Neutrophil (primary cell): ENCODE results near the gene CHRNA1.

Source experiments
- H3K27ac ChIP-seq: fragments of 200-600 bp; sonication (generic); 2 replicates; pipeline ENCODE4 v1.5.1; 2016; ENCODE audit warnings: mild to moderate bottlenecking, moderate library complexity
- H3K27me3 ChIP-seq: fragments of 200-600 bp; sonication (generic); 2 replicates; pipeline ENCODE4 v1.6.0; 2016; ENCODE audit warnings: mild to moderate bottlenecking
- H3K36me3 ChIP-seq: fragments of 200-600 bp; sonication (generic); 2 replicates; pipeline ENCODE4 v1.5.1; 2017
- H3K4me1 ChIP-seq, 2 experiments: fragments of 200-600 bp in 1 of 2; sonication (generic) in 1 of 2; 1 replicate in 1 of 2; 2 replicates in 1 of 2; pipeline versions ENCODE4 v1.5.1 to v1.6.1; 2013 to 2016; ENCODE audit warnings: low read depth in 1 of 2, low read length in 1 of 2, mild to moderate bottlenecking in 1 of 2, moderate library complexity in 1 of 2; ENCODE audit not compliant: control insufficient read depth in 1 of 2, insufficient read depth in 1 of 2
- H3K4me3 ChIP-seq, 2 experiments: fragments of 200-600 bp in 1 of 2; sonication (generic) in 1 of 2; 1 replicate in 1 of 2; 2 replicates in 1 of 2; pipeline ENCODE4 v1.5.1; 2013 to 2016; ENCODE audit warnings: low read depth in 1 of 2, low read length in 1 of 2, mild to moderate bottlenecking in 1 of 2, moderate library complexity in 1 of 2
- H3K9me3 ChIP-seq: fragments of 200-600 bp; sonication (generic); 2 replicates; pipeline ENCODE4 v1.5.1; 2016
- TF ChIP-seq, protein P1 (sequence below): fragments of 200-600 bp; sonication (generic); IDR thresholded peaks from 2 replicates; pipeline ENCODE4 v1.5.1; 2016; ENCODE audit warnings: antibody characterized with exemption

Gene CHRNA1

DNA sequence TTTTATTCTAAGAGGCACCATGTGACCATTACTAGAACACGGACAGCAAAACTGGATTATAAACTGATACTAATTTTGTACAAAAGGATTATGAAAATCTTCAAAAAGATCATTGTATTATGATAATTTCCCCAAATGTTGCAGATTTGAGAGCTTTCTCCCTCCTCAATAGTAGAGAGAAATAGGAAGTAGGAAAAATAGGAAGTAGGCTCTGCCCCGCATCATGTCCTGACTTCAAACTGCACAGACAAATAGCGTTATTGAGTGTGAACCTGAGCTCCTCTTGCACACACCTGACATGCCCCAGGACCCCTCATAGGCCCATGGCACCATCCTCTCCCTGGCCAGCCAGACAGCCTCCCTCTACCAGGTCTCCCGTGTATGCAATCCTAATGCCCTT, 25.4 kb downstream of the CHRNA1 start:
- Histone ChIP-seq H3K4me3 (no peak overlapping the region), H3K4me1 (peaks cover 0 to 5% of the 10 kb centered on the region in 2 experiments), H3K27ac (no peak overlapping the region), H3K9me3 (no peaks in the 10 kb centered on the region), H3K36me3 (no peaks in the 10 kb centered on the region), H3K27me3 (peaks cover 52% of the 10 kb centered on the region)
- TF ChIP-seq, protein P1, sequence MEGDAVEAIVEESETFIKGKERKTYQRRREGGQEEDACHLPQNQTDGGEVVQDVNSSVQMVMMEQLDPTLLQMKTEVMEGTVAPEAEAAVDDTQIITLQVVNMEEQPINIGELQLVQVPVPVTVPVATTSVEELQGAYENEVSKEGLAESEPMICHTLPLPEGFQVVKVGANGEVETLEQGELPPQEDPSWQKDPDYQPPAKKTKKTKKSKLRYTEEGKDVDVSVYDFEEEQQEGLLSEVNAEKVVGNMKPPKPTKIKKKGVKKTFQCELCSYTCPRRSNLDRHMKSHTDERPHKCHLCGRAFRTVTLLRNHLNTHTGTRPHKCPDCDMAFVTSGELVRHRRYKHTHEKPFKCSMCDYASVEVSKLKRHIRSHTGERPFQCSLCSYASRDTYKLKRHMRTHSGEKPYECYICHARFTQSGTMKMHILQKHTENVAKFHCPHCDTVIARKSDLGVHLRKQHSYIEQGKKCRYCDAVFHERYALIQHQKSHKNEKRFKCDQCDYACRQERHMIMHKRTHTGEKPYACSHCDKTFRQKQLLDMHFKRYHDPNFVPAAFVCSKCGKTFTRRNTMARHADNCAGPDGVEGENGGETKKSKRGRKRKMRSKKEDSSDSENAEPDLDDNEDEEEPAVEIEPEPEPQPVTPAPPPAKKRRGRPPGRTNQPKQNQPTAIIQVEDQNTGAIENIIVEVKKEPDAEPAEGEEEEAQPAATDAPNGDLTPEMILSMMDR = no peak

DNA sequence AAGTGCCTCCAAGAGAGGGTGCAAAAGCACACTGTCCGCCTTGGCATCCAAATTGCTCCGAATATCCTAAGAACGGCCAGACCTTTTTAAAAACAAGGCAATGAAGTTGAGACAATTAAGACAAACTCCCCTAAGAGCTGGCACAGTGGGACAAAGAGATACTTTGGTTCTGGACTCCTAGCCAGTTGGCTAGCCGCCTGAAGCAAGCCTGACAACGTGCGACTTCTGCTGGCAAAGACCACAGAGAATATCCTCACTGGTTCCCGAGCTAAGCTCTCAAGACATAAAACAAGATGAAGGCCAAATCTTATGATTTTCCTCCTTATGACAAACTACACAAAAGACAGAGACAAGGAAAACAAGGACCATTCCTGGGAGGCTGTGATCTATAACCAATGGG, 32.7 kb downstream of the CHRNA1 start:
- peaks cover 0 to 4% of the 10 kb centered on the region in 2 experiments for H3K4me1 ChIP-seq
- H3K36me3 ChIP-seq = no peaks in the 10 kb centered on the region
- H3K4me3 ChIP-seq = no peak overlapping the region
- no peak overlapping the region for H3K27ac ChIP-seq
- H3K27me3 ChIP-seq = peaks cover 98% of the 10 kb centered on the region
- TF ChIP-seq, protein P1 = no peak
- no peaks in the 10 kb centered on the region for H3K9me3 ChIP-seq

DNA sequence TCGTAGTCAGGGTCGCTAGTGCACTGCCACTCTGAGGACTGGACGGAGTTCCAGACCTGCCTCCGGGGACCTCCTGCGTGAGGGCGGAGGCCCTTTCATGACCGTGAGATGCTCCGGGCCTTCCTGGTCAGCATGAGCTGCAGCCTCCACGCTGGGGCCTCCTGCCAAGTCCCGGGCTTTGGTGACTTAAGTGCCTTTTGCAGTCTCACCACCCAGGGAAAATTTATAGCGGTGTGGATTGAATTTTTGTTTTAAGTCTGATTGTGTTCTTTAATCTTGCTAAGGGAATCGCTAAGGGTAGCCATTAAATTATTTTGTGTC, 33.6 kb downstream of the CHRNA1 start:
- no peaks in the 10 kb centered on the region for H3K36me3 ChIP-seq
- no peak overlapping the region for H3K27ac ChIP-seq
- TF ChIP-seq, protein P1 = no peak
- no peaks in the 10 kb centered on the region for H3K9me3 ChIP-seq
- H3K4me3 ChIP-seq = no peak overlapping the region
- peaks cover 100% of the 10 kb centered on the region for H3K27me3 ChIP-seq
- H3K4me1 ChIP-seq = peaks cover 0 to 4% of the 10 kb centered on the region in 2 experiments

DNA sequence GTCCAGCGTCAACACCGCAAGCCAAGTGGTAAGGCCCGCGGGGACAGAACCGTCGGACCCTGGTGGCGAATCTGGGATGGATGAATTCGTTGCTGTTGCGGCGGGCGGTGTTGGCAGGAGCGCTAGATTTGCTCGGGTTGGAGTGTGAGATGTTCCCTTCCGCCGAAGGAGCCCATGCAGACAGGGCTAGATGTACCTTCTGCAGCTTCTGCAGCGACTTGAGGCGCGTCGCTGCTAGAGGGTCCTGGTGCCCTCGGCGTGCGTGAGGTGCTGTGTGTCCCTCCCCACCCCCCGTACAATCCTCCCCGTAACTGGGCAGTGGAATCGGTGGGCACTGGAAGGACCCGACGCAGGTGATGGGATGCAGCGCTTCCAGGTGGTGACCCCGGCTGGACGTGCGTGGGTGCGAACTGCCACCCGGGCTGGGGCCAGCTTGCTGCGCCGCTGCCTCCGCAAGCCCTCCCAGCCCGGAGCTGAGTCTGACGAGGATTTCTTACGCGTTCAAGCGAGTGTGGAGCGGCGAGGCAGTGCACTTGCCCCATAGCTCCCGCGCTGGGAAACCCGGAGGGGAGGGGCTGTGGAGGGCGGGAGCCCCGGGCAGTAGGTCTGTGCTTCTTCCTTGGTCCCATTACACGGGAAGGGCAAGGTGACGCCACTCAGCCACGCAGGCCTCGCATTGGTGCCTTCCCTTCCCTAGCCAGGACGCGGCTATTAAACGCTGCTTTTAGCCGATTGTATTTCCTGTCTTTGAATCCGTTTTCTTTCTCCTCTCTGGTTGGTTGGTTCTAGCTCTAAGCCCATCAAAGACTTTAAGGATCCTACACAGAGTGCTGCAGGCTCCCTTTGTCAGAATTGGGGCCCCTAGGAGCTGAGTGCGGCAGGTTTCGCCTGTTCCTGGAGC, 34.2 kb downstream of the CHRNA1 start:
- H3K4me1 ChIP-seq = peaks cover 0 to 4% of the 10 kb centered on the region in 2 experiments
- peaks cover 100% of the 10 kb centered on the region for H3K27me3 ChIP-seq
- H3K36me3 ChIP-seq = no peaks in the 10 kb centered on the region
- no peak overlapping the region for H3K4me3 ChIP-seq
- no peaks in the 10 kb centered on the region for H3K9me3 ChIP-seq
- H3K27ac ChIP-seq = no peak overlapping the region
- TF ChIP-seq, protein P1 = no peak

DNA sequence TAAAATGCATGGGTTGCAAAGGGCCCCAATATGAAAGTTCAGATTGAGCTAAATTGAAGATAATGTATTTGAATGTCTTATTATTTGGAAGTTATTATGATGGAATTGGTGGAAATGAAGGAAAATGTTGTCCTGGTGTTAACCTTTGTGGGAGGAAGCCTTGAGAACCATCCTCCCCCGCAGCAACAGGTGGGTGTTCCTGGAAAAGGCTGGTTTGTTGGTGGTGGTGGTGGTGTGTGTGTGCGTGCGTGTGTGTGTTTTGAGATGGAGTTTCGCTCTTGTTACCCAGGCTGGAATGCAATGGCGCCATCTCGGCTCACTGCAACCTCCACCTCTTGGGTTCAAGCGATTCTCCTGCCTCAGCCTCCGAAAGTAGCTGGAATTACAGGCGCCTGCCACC, 36.2 kb downstream of the CHRNA1 start:
- Histone ChIP-seq H3K27me3 (peaks cover 93% of the 10 kb centered on the region), H3K27ac (no peak overlapping the region), H3K4me3 (no peak overlapping the region), H3K36me3 (no peaks in the 10 kb centered on the region), H3K9me3 (no peaks in the 10 kb centered on the region), H3K4me1 (peaks cover 0 to 4% of the 10 kb centered on the region in 2 experiments)
- TF ChIP-seq, protein P1 = no peak
